CD14-positive monocyte (primary cell): ENCODE results near the gene KIF16B. TPM values are rescaled to one million over a fixed set of nuclear protein-coding genes. Genes with fewer than 3 reads are reported as not detected.

ENCODE experiments used
- DNase-seq, 3 donors: peaks; one replicate each; pipeline ENCODE4 v3.0.0-alpha.2; 2011 to 2022
- H2AFZ ChIP-seq: 2 replicates; pipeline ENCODE4 v1.6.0; 2012; ENCODE audit warnings: mild to moderate bottlenecking, low read depth, low read length, inconsistent platforms; ENCODE audit not compliant: insufficient read depth, poor library complexity, severe bottlenecking
- H3K27ac ChIP-seq, 2 donors: 1 replicate in 1 of 2; 2 replicates in 1 of 2; pipeline ENCODE4 v1.5.1; 2012 to 2013; ENCODE audit warnings: low read length in 2 of 2, control low read depth in 1 of 2, inconsistent platforms in 1 of 2, low read depth in 1 of 2, mild to moderate bottlenecking in 1 of 2
- H3K27me3 ChIP-seq, 2 donors: one replicate each; pipeline versions ENCODE4 v1.6.0 to v1.6.1; 2011 to 2013; ENCODE audit warnings: low read length in 2 of 2; ENCODE audit not compliant: control insufficient read depth in 2 of 2, insufficient read depth in 2 of 2
- H3K36me3 ChIP-seq, 2 donors: replicated peaks in 1 of 2; 1 replicate in 1 of 2; 2 replicates in 1 of 2; pipeline versions ENCODE4 v1.5.1 to v1.6.1; 2012 to 2013; ENCODE audit warnings: low read length in 2 of 2, control low read depth in 1 of 2, inconsistent platforms in 1 of 2, mild to moderate bottlenecking in 1 of 2; ENCODE audit not compliant: insufficient read depth in 2 of 2, control insufficient read depth in 1 of 2
- H3K4me1 ChIP-seq, 2 donors: 1 replicate in 1 of 2; 2 replicates in 1 of 2; pipeline versions ENCODE4 v1.5.1 to v1.6.1; 2012 to 2013; ENCODE audit warnings: low read length in 2 of 2, control low read depth in 1 of 2, inconsistent platforms in 1 of 2, mild to moderate bottlenecking in 1 of 2, moderate library complexity in 1 of 2; ENCODE audit not compliant: insufficient read depth in 2 of 2, control insufficient read depth in 1 of 2
- H3K4me2 ChIP-seq: replicated peaks from 2 replicates; pipeline ENCODE3; 2012; ENCODE audit warnings: low read length, moderate library complexity, mild to moderate bottlenecking; ENCODE audit not compliant: poor library complexity, severe bottlenecking; ENCODE audit errors: extremely low read depth
- H3K4me3 ChIP-seq, 3 experiments: fragments of 200-600 bp in 1 of 3; sonication (generic) in 1 of 3; replicated peaks in 1 of 3; 1 replicate in 2 of 3; 2 replicates in 1 of 3; pipeline ENCODE4 v1.5.1; 2011 to 2013; ENCODE audit warnings: low read length in 3 of 3, mild to moderate bottlenecking in 3 of 3, control low read depth in 2 of 3, low read depth in 2 of 3, inconsistent platforms in 1 of 3, moderate library complexity in 1 of 3
- H3K79me2 ChIP-seq: 2 replicates; pipeline ENCODE4 v1.6.0; 2012; ENCODE audit warnings: mild to moderate bottlenecking, control low read depth, inconsistent platforms, low read length, moderate library complexity; ENCODE audit not compliant: insufficient read depth
- H3K9ac ChIP-seq: 2 replicates; pipeline ENCODE4 v1.6.0; 2017; ENCODE audit warnings: low read length, mild to moderate bottlenecking; ENCODE audit not compliant: insufficient read depth, poor library complexity, severe bottlenecking
- H3K9me3 ChIP-seq, 2 donors: replicated peaks in 1 of 2; 1 replicate in 1 of 2; 2 replicates in 1 of 2; pipeline versions ENCODE4 v1.5.1 to v1.6.1; 2012 to 2013; ENCODE audit warnings: low read length in 2 of 2, control low read depth in 1 of 2; ENCODE audit not compliant: control insufficient read depth in 1 of 2, insufficient read depth in 1 of 2
- H4K20me1 ChIP-seq: 2 replicates; pipeline ENCODE4 v1.6.0; 2012; ENCODE audit warnings: mild to moderate bottlenecking, low read length, control low read depth, moderate library complexity; ENCODE audit not compliant: insufficient read depth
- H3K27ac Mint-ChIP-seq, 7 donors: one replicate each; pipeline ENCODE4 v1.8.0; 2020; ENCODE audit warnings: mild to moderate bottlenecking in 7 of 7, mixed read lengths in 7 of 7, moderate library complexity in 6 of 7, inconsistent platforms in 2 of 7
- H3K27me3 Mint-ChIP-seq, 3 donors: one replicate each; pipeline ENCODE4 v1.8.0; 2021 to 2022; ENCODE audit warnings: low read depth in 3 of 3, mild to moderate bottlenecking in 3 of 3, mixed read lengths in 3 of 3, moderate library complexity in 3 of 3, inconsistent platforms in 1 of 3
- H3K36me3 Mint-ChIP-seq, 2 donors: one replicate each; pipeline ENCODE4 v1.8.0; 2020; ENCODE audit warnings: mixed read lengths in 2 of 2, inconsistent platforms in 1 of 2, mild to moderate bottlenecking in 1 of 2
- H3K4me1 Mint-ChIP-seq: one replicate; pipeline ENCODE4 v1.8.0; 2020; ENCODE audit warnings: mild to moderate bottlenecking, mixed read lengths
- H3K4me3 Mint-ChIP-seq, 2 donors: one replicate each; pipeline ENCODE4 v1.8.0; 2020; ENCODE audit warnings: mild to moderate bottlenecking in 2 of 2, mixed read lengths in 2 of 2, moderate library complexity in 1 of 2
- H3K9me3 Mint-ChIP-seq, 7 donors: one replicate each; pipeline ENCODE4 v1.8.0; 2020 to 2022; ENCODE audit warnings: mixed read lengths in 7 of 7, mild to moderate bottlenecking in 6 of 7, moderate library complexity in 6 of 7, inconsistent platforms in 2 of 7
- WGBS: methylation state at CpG from one replicate; pipeline ENCODE4 v1.1.5; 2013; ENCODE audit warnings: missing lambda C conversion rate; ENCODE audit not compliant: insufficient coverage; 5-methylcytosine and 5-hydroxymethylcytosine counted together
- intact Hi-C, 2 donors: fragments of 100-400 bp; cut with micrococcal nuclease; formaldehyde crosslinking; loops; one replicate each; pipeline versions ENCODE4 v1.15.0 to v1.15.1; 2023
- polyA plus RNA-seq, 3 donors: library from polyadenylated mRNA; depleted of rRNA in 1 of 3; unstranded in 2 of 3; stranded (reverse) in 1 of 3; fragments of 300-500 nt in 2 of 3; fragments of >200 nt in 1 of 3; fragmentation: Illumina TruSeq in 2 of 3; gene quantifications; 1 replicate in 2 of 3; 2 replicates in 1 of 3; pipeline ENCODE4 v1.2.3, GENCODE V29; 2012 to 2021
- TF ChIP-seq, protein P1 (sequence below): fragments of 200-600 bp; IDR thresholded peaks from one replicate; pipeline ENCODE4 v1.8.0; 2022; ENCODE audit warnings: antibody characterized with exemption, mild to moderate bottlenecking

KIF16B gene
- polyA plus RNA-seq, 3 donors = 0.89 to 2.9 (median 2.8) TPM

DNA sequence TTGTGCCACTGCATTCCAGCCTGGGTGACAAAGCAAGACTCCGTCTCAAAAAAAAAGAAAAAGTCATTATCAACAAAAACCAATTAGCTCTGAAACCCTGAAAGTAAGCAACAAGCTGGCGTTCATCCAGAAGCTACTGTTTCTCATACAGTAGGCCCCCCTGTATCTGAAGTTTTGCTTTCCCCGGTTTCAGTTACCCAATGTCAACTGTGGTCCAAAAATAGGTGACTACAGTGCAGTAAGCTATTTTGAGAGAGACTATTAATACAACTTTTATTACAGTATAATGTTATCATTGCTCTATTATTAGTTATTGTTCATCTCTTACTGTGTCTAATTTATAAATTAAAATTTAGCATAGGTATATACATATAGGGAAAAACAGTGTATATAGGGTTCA, 135.1 kb downstream of the KIF16B start:
- Histone ChIP-seq H3K4me1 (no peaks in the 10 kb centered on the region), H3K27ac (no peak overlapping the region), H3K36me3 (no peaks in the 10 kb centered on the region), H3K27me3 (no peaks in the 10 kb centered on the region), H3K9ac (no peak overlapping the region), H3K4me3 (no peak overlapping the region), H3K4me2 (no peak overlapping the region), H2AFZ (no peak overlapping the region), H3K79me2 (no peaks in the 10 kb centered on the region), H3K9me3 (peaks cover 0 to 5% of the 10 kb centered on the region in 2 donors), H4K20me1 (no peaks in the 10 kb centered on the region)
- no peak overlapping the region for H3K27ac Mint-ChIP-seq
- no peaks in the 10 kb centered on the region for H3K4me1 Mint-ChIP-seq
- TF ChIP-seq, protein P1, sequence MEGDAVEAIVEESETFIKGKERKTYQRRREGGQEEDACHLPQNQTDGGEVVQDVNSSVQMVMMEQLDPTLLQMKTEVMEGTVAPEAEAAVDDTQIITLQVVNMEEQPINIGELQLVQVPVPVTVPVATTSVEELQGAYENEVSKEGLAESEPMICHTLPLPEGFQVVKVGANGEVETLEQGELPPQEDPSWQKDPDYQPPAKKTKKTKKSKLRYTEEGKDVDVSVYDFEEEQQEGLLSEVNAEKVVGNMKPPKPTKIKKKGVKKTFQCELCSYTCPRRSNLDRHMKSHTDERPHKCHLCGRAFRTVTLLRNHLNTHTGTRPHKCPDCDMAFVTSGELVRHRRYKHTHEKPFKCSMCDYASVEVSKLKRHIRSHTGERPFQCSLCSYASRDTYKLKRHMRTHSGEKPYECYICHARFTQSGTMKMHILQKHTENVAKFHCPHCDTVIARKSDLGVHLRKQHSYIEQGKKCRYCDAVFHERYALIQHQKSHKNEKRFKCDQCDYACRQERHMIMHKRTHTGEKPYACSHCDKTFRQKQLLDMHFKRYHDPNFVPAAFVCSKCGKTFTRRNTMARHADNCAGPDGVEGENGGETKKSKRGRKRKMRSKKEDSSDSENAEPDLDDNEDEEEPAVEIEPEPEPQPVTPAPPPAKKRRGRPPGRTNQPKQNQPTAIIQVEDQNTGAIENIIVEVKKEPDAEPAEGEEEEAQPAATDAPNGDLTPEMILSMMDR = no peak
- peaks cover 3 to 14% (median 10%) of the 10 kb centered on the region in 7 donors for H3K9me3 Mint-ChIP-seq
- no peaks in the 10 kb centered on the region for H3K27me3 Mint-ChIP-seq
- H3K36me3 Mint-ChIP-seq = peaks cover 0 to 6% of the 10 kb centered on the region in 2 donors
- intact Hi-C loops = no loop called here
- no peak overlapping the region for H3K4me3 Mint-ChIP-seq
- DNase-seq = no peak
- no CpG with 5 or more reads among the region's 3 CpGs for WGBS

DNA sequence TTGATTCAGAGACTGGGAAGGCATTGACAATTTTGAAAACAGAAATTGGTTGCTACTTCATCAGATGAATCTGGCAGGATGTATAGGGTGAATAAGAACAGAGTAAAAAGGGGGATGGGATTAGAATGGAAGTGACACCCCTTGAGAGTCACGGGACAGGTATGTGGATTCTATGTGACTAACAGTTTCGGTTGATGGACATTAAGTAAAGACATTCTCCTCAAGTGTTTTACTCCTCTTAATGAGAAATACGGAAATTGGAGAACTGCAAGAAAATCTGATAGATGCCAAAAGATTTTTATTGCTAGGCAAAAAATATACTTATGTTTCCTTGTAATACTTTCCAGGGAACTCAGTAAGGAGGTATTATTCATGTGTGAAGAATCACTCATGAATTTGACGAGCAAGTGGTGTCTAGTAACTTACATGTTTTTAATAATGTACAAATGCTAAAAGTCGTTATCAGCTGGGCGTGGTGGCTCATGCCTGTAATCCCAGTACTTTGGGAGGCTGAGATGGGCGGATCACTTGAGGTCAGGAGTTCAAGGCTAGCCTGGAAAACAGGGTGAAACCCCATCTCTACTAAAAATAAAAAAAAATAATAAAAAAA, 135.8 kb downstream of the KIF16B start:
- Mint-ChIP-seq H3K27me3 (no peaks in the 10 kb centered on the region), H3K27ac (no peak overlapping the region), H3K9me3 (peaks cover 3 to 15% (median 10%) of the 10 kb centered on the region in 7 donors), H3K36me3 (peaks cover 0 to 6% of the 10 kb centered on the region in 2 donors), H3K4me1 (no peaks in the 10 kb centered on the region), H3K4me3 (no peak overlapping the region)
- intact Hi-C loops = no loop called here
- Histone ChIP-seq H3K36me3 (no peaks in the 10 kb centered on the region), H2AFZ (no peak overlapping the region), H4K20me1 (no peaks in the 10 kb centered on the region), H3K4me2 (no peak overlapping the region), H3K9me3 (peaks cover 0 to 5% of the 10 kb centered on the region in 2 donors), H3K79me2 (no peaks in the 10 kb centered on the region), H3K27me3 (no peaks in the 10 kb centered on the region), H3K4me3 (no peak overlapping the region), H3K27ac (no peak overlapping the region), H3K4me1 (no peaks in the 10 kb centered on the region), H3K9ac (no peak overlapping the region)
- no CpG with 5 or more reads among the region's 7 CpGs for WGBS
- DNase-seq = no peak
- TF ChIP-seq, protein P1 = no peak
